Gastroesophageal sphincter (tissue), 3 donors: ENCODE results near the gene KIF5C.

Experiments used
- CTCF ChIP-seq, 4 experiments: fragments of 200-600 bp in 2 of 4; fragments of 450-650 bp in 2 of 4; sonication (generic) in 1 of 4; IDR thresholded peaks; one replicate each; pipeline ENCODE4 v1.5.1; 2017 to 2019; ENCODE audit warnings: antibody characterized with exemption in 4 of 4, mild to moderate bottlenecking in 2 of 4, moderate library complexity in 2 of 4
- EP300 ChIP-seq: sonication (generic); formaldehyde crosslinking; IDR thresholded peaks from one replicate; pipeline ENCODE4 v1.6.1; 2017; ENCODE audit warnings: antibody characterized with exemption, mild to moderate bottlenecking

GRCh38 chr2:149028377-149028776 lies 153.3 kb downstream of the KIF5C start:
- TF ChIP-seq CTCF (IDR thresholded peaks at IDR 0.05) (no peak), EP300 (no peak)
